ENCODE measurements around the gene PDE9A.

DNA sequence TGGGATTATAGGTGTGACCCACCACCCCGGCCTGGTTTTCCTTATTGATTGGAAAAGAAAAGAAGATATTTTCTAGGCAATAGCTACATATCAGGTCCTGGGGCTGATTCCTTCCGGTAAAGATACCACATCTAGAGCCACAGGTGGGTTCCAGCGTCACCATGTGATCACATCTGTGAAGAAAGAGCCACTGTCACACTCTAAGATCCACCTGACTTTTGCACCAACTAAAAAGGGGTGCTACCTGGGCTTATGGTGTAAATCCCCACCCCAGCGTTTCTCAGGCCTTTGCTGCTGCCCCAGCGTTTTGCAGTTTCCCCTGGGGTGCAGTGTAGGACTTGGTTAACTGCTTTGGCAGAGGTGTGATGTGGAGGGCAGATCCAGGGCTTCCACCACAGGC lies 22.3 kb upstream of the PDE9A start:
- TF ChIP-seq, protein P1, sequence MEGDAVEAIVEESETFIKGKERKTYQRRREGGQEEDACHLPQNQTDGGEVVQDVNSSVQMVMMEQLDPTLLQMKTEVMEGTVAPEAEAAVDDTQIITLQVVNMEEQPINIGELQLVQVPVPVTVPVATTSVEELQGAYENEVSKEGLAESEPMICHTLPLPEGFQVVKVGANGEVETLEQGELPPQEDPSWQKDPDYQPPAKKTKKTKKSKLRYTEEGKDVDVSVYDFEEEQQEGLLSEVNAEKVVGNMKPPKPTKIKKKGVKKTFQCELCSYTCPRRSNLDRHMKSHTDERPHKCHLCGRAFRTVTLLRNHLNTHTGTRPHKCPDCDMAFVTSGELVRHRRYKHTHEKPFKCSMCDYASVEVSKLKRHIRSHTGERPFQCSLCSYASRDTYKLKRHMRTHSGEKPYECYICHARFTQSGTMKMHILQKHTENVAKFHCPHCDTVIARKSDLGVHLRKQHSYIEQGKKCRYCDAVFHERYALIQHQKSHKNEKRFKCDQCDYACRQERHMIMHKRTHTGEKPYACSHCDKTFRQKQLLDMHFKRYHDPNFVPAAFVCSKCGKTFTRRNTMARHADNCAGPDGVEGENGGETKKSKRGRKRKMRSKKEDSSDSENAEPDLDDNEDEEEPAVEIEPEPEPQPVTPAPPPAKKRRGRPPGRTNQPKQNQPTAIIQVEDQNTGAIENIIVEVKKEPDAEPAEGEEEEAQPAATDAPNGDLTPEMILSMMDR (conservative IDR thresholded peaks at IDR 0.05), result no peak
- TF ChIP-seq EZH2 (IDR thresholded peaks at IDR 0.05; ENCODE audit: low read depth), result no peak
